Stimulated activated CD4-positive, alpha-beta T cell treated with anti-CD3 and anti-CD28 coated beads, Interleukin-12 subunit alpha, Interleukin-12 subunit beta, amount 100 ng/mL, for 4 hours (primary cell): ENCODE results near the gene ROS1.
"Not testable (repeated sequence)": the region's sequence is repeated elsewhere in the genome, so short reads cannot be mapped to it uniquely, and the experiment has no call there.

Experiments used
- DNase-seq: peaks from one replicate; pipeline ENCODE4 v3.0.0-alpha.2; 2020

Gene ROS1

GRCh38 chr6:117375446-117375845, 50.3 kb downstream of the ROS1 start:
- DNase-seq: no peak

GRCh38 chr6:117373211-117373813, 52.4 kb downstream of the ROS1 start:
- DNase-seq: no peak

GRCh38 chr6:117372289-117372688, 53.5 kb downstream of the ROS1 start:
- DNase-seq: not testable (repeated sequence)

GRCh38 chr6:117371492-117371891, 54.2 kb downstream of the ROS1 start:
- no peak for DNase-seq

- no peak for DNase-seq
Observed at GRCh38 chr6:117359581-117359980, 66.2 kb downstream of the ROS1 start.

GRCh38 chr6:117354671-117355070, 71.1 kb downstream of the ROS1 start:
- no peak for DNase-seq

- no peak for DNase-seq
Observed at GRCh38 chr6:117352466-117353081, 73.2 kb downstream of the ROS1 start.

- no peak for DNase-seq
Observed at GRCh38 chr6:117351521-117351920, 74.2 kb downstream of the ROS1 start.

- no peak for DNase-seq
Observed at GRCh38 chr6:117346142-117346930, 79.4 kb downstream of the ROS1 start.

- DNase-seq: no peak
Observed at GRCh38 chr6:117345292-117345610, 80.5 kb downstream of the ROS1 start.

- no peak for DNase-seq
Observed at GRCh38 chr6:117344444-117345291, 81.1 kb downstream of the ROS1 start.

GRCh38 chr6:117338567-117338966, 87.2 kb downstream of the ROS1 start:
- DNase-seq: no peak

GRCh38 chr6:117329926-117330325, 95.8 kb downstream of the ROS1 start:
- DNase-seq: no peak

GRCh38 chr6:117328500-117328899, 97.2 kb downstream of the ROS1 start:
- DNase-seq: no peak

GRCh38 chr6:117328005-117328389, 97.7 kb downstream of the ROS1 start:
- DNase-seq: no peak

GRCh38 chr6:117327149-117328004, 98.4 kb downstream of the ROS1 start:
- no peak for DNase-seq

GRCh38 chr6:117326396-117326795, 99.3 kb downstream of the ROS1 start:
- DNase-seq: no peak

- no peak for DNase-seq
Observed at GRCh38 chr6:117317261-117317660, 108.5 kb downstream of the ROS1 start.

- no peak for DNase-seq
Observed at GRCh38 chr6:117311726-117312125, 114.0 kb downstream of the ROS1 start.

GRCh38 chr6:117311310-117311709, 114.4 kb downstream of the ROS1 start:
- no peak for DNase-seq

GRCh38 chr6:117309611-117310010, 116.1 kb downstream of the ROS1 start:
- DNase-seq: no peak

GRCh38 chr6:117309069-117309468, 116.7 kb downstream of the ROS1 start:
- no peak for DNase-seq
